IMR-90 (cell line): ENCODE data around the gene SOD1. TPM values are rescaled to one million over a fixed set of nuclear protein-coding genes. Genes with fewer than 3 reads are reported as not detected.

Source experiments
- ATAC-seq: fragments of 200-7000 bp; cut with Tn5 transposase; 2 replicates; pipeline ENCODE4 v1.9.1; 2020; ENCODE audit warnings: low read depth, mild to moderate bottlenecking, moderate library complexity
- BruUV-seq: library from RNA; stranded (reverse); fragments of 400-500 nt; replicated peaks from 2 replicates; lab custom pipeline; 2021; lab: Mats Ljungman, UMichigan
- CTCF ChIA-PET: fragments of 300-600 bp; formaldehyde crosslinking; extraction: SDS; loops from one replicate; lab custom pipeline; 2021; ENCODE audit warnings: antibody characterized with exemption; lab: Yijun Ruan, JAX
- POLR2A ChIA-PET: fragments of 300-600 bp; sonication (Branson Sonifier 250); formaldehyde crosslinking; loops from one replicate; lab custom pipeline; 2022; ENCODE audit warnings: antibody characterized with exemption; ENCODE audit not compliant: unreplicated experiment; lab: Charles Lee
- DNase-seq: peaks from one replicate; pipeline ENCODE4 v3.0.0; 2013
- H2AFZ ChIP-seq: replicated peaks from 2 replicates; pipeline ENCODE3; 2013; ENCODE audit warnings: low read length, mild to moderate bottlenecking; ENCODE audit not compliant: poor library complexity
- H2AK5ac ChIP-seq: 2 replicates; pipeline ENCODE4 v1.6.1; 2013; ENCODE audit warnings: low read depth, low read length, inconsistent platforms
- H2AK9ac ChIP-seq: replicated peaks from 2 replicates; pipeline ENCODE3; 2013; ENCODE audit warnings: mild to moderate bottlenecking, low read depth, low read length, moderate library complexity; ENCODE audit not compliant: poor library complexity
- H2BK120ac ChIP-seq: 2 replicates; pipeline ENCODE4 v1.6.1; 2013; ENCODE audit warnings: low read depth, low read length, inconsistent platforms
- H2BK15ac ChIP-seq: 3 replicates; pipeline ENCODE4 v1.6.1; 2013; ENCODE audit warnings: low read depth, low read length, inconsistent platforms
- H2BK20ac ChIP-seq: 2 replicates; pipeline ENCODE4 v1.6.1; 2013; ENCODE audit warnings: low read depth, mild to moderate bottlenecking, inconsistent platforms, low read length, moderate library complexity
- H2BK5ac ChIP-seq: 2 replicates; pipeline ENCODE4 v1.6.1; 2013; ENCODE audit warnings: mild to moderate bottlenecking, low read depth, low read length, inconsistent platforms; ENCODE audit not compliant: poor library complexity, severe bottlenecking
- H3K14ac ChIP-seq: replicated peaks from 2 replicates; pipeline ENCODE4 v1.6.1; 2013; ENCODE audit warnings: low read depth, low read length, inconsistent platforms
- H3K18ac ChIP-seq: 2 replicates; pipeline ENCODE4 v1.6.1; 2013; ENCODE audit warnings: low read depth, low read length, control low read depth
- H3K23ac ChIP-seq: 2 replicates; pipeline ENCODE4 v1.6.1; 2013; ENCODE audit warnings: low read depth, low read length, inconsistent platforms
- H3K27ac ChIP-seq: 2 replicates; pipeline ENCODE4 v1.5.1; 2013; ENCODE audit warnings: mild to moderate bottlenecking, control low read depth, low read length; ENCODE audit not compliant: insufficient read depth
- H3K27me3 ChIP-seq: 2 replicates; pipeline ENCODE4 v1.6.1; 2013; ENCODE audit warnings: low read length; ENCODE audit not compliant: control insufficient read depth, insufficient read depth
- H3K36me3 ChIP-seq: 2 replicates; pipeline ENCODE4 v1.6.1; 2013; ENCODE audit warnings: low read length, mixed read lengths; ENCODE audit not compliant: control insufficient read depth, insufficient read depth
- H3K4ac ChIP-seq: 2 replicates; pipeline ENCODE4 v1.6.1; 2013; ENCODE audit warnings: low read depth, low read length, inconsistent platforms
- H3K4me1 ChIP-seq: 2 replicates; pipeline ENCODE4 v1.6.1; 2013; ENCODE audit warnings: low read length, mixed read lengths; ENCODE audit not compliant: control insufficient read depth, insufficient read depth
- H3K4me2 ChIP-seq: 2 replicates; pipeline ENCODE4 v1.6.1; 2013; ENCODE audit warnings: low read depth, mild to moderate bottlenecking, control low read depth, low read length, moderate library complexity
- H3K4me3 ChIP-seq: 2 replicates; pipeline ENCODE4 v1.5.1; 2013; ENCODE audit warnings: low read depth, mild to moderate bottlenecking, control low read depth, low read length, moderate library complexity; ENCODE audit not compliant: insufficient read depth
- H3K56ac ChIP-seq: 2 replicates; pipeline ENCODE4 v1.6.1; 2013; ENCODE audit warnings: low read length, inconsistent platforms; ENCODE audit not compliant: insufficient read depth; ENCODE audit errors: extremely low read depth
- H3K79me1 ChIP-seq, 2 experiments: 2 replicates each; pipeline ENCODE4 v1.6.1; 2013; ENCODE audit warnings: low read length in 2 of 2, inconsistent platforms in 1 of 2, low read depth in 1 of 2
- H3K9ac ChIP-seq: 2 replicates; pipeline ENCODE4 v1.6.1; 2013; ENCODE audit warnings: low read depth, low read length, control low read depth
- H3K9me1 ChIP-seq: 2 replicates; pipeline ENCODE4 v1.6.1; 2013; ENCODE audit warnings: low read length, inconsistent platforms; ENCODE audit not compliant: insufficient read depth
- H3K9me3 ChIP-seq: 2 replicates; pipeline ENCODE4 v1.6.1; 2013; ENCODE audit warnings: low read length; ENCODE audit not compliant: control insufficient read depth, insufficient read depth
- H4K20me1 ChIP-seq: 2 replicates; pipeline ENCODE4 v1.6.1; 2013; ENCODE audit warnings: low read length, inconsistent platforms; ENCODE audit not compliant: insufficient read depth
- H4K5ac ChIP-seq: 2 replicates; pipeline ENCODE4 v1.6.1; 2013; ENCODE audit warnings: mild to moderate bottlenecking, low read depth, low read length, control low read depth
- H4K8ac ChIP-seq, 2 experiments: 2 replicates each; pipeline ENCODE4 v1.6.1; 2013; ENCODE audit warnings: low read depth in 2 of 2, low read length in 2 of 2, control low read depth in 1 of 2, inconsistent platforms in 1 of 2
- H4K91ac ChIP-seq: 2 replicates; pipeline ENCODE4 v1.6.1; 2013; ENCODE audit warnings: low read depth, low read length, inconsistent platforms; ENCODE audit not compliant: insufficient read depth
- MAZ ChIP-seq: IDR thresholded peaks from 2 replicates; pipeline ENCODE4 v1.6.1; 2012; ENCODE audit warnings: low read depth, mild to moderate bottlenecking, low read length, improper control_type of control experiment, moderate library complexity, borderline replicate concordance
- RAD21 ChIP-seq: IDR thresholded peaks from 2 replicates; pipeline ENCODE4 v1.6.1; 2012; ENCODE audit warnings: low read length, improper control_type of control experiment
- RCOR1 ChIP-seq: IDR thresholded peaks from 2 replicates; pipeline ENCODE4 v1.6.1; 2012; ENCODE audit warnings: mild to moderate bottlenecking, low read length, improper control_type of control experiment; ENCODE audit not compliant: insufficient replicate concordance
- SMC3 ChIP-seq: fragments of 150-350 bp; IDR thresholded peaks from 2 replicates; pipeline ENCODE4 v1.6.1; 2016; ENCODE audit warnings: low read depth, mild to moderate bottlenecking, antibody characterized with exemption, low read length, moderate library complexity
- WGBS, 2 experiments: methylation state at CpG; one replicate each; pipeline versions ENCODE4 v1.1.5 to v1.1.7; 2013; ENCODE audit warnings: missing lambda C conversion rate in 2 of 2; ENCODE audit not compliant: insufficient read length in 1 of 2; ENCODE audit errors: extremely low coverage in 2 of 2; 5-methylcytosine and 5-hydroxymethylcytosine counted together
- dilution Hi-C: fragments of 300-500 bp; cut with HindIII; formaldehyde crosslinking; loops from one replicate; pipeline ENCODE4 v1.14.3; 2018; ENCODE audit warnings: low sequenced_read_pairs; ENCODE audit not compliant: unreplicated experiment
- in situ Hi-C: fragments of 300-500 bp; cut with MboI; formaldehyde crosslinking; loops from 3 replicates; pipeline ENCODE4 v1.14.3; 2019; ENCODE audit warnings: low sequenced_read_pairs, inconsistent platforms, mixed read lengths
- intact Hi-C: fragments of 100-400 bp; cut with micrococcal nuclease; formaldehyde crosslinking; loops from 2 replicates; pipeline ENCODE4 v1.10.0; 2022
- microRNA-seq, 2 experiments: library from miRNA; stranded (forward) in 1 of 2; unstranded in 1 of 2; fragments of 10-50 nt in 1 of 2; fragments of <30 nt in 1 of 2; gene quantifications in 1 of 2; microRNA quantifications in 1 of 2; one replicate each; pipeline versions ENCODE3 to v1.1.0; 2013 to 2020; ENCODE audit not compliant: insufficient read depth in 1 of 2, insufficient read length in 1 of 2, unreplicated experiment in 1 of 2
- polyA plus RNA-seq, 3 experiments: library from polyadenylated mRNA; depleted of rRNA; stranded (reverse); fragments of >200 nt; gene quantifications; 2 replicates each; pipeline ENCODE4 v1.2.3, GENCODE V29; 2012; ENCODE audit warnings: low replicate concordance in 1 of 3
- small RNA-seq, 5 experiments: library from RNA; depleted of rRNA; stranded (forward); fragments of <200 nt; gene quantifications; one replicate each; pipeline ENCODE3, GENCODE V24; 2012
- total RNA-seq: library from RNA; depleted of rRNA; stranded (reverse); fragments of >200 nt; gene quantifications from 2 replicates; pipeline ENCODE4 v1.2.3, GENCODE V29; 2012; rRNA removed
- TF ChIP-seq, protein P1 (sequence below): fragments of 150-350 bp; IDR thresholded peaks from 2 replicates; pipeline ENCODE4 v1.6.1; 2017; ENCODE audit warnings: mild to moderate bottlenecking, antibody characterized with exemption, low read length, low read depth
- TF ChIP-seq, protein P2 (sequence below): conservative IDR thresholded peaks from 2 replicates; pipeline ENCODE4 v1.5.1; 2012; ENCODE audit warnings: mild to moderate bottlenecking, low read depth, low read length, improper control_type of control experiment

Gene SOD1
- total and polyA plus RNA-seq, 2 of the 4 experiments (the other 2 are of a cell fraction), result 312 to 392 TPM

DNA sequence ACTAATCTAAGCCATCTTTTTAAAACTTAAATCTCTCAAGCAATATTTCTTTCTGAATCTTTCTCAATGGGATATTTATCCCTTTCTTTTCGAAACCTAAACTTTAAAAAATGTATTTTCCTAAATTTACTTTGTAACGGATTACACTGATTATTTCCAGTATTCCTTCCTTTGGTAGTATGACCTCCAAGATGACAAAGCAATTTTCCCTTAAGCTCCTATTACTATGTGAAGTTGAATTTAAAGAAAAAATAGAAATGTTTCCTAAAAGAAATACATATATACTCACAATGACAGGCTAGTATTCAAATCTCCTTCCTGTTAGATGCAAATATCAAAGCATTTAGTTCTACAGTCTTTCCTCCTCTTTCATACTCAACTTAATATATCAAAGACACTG is 56.6 kb downstream of the SOD1 start:
- no peak overlapping the region for H3K18ac ChIP-seq
- no peak overlapping the region for H2BK20ac ChIP-seq
- no peaks in the 10 kb centered on the region; the same call in 1 of the 2 replicates for H3K9me1 ChIP-seq
- peaks cover 66% of the 10 kb centered on the region for H4K20me1 ChIP-seq
- ATAC-seq (no peak), DNase-seq (no peak)
- H4K5ac ChIP-seq, result no peak overlapping the region
- no peak overlapping the region for H3K4me3 ChIP-seq
- BruUV-seq, result no TSS peak
- H3K23ac ChIP-seq, result no peak overlapping the region
- H2BK120ac ChIP-seq, result no peak overlapping the region
- H2AK5ac ChIP-seq, result no peak overlapping the region
- peaks cover 9% of the 10 kb centered on the region for H3K4me1 ChIP-seq
- H2AK9ac ChIP-seq, result no peak overlapping the region
- no peak overlapping the region for H3K56ac ChIP-seq
- CTCF ChIA-PET, result no interaction called here
- 100% methylated on average over 1 of the region's 2 CpGs; no CpG with 5 or more reads in 1 of the 2 experiments for WGBS, 2 experiments
- POLR2A ChIA-PET, result no interaction called here
- TF ChIP-seq, protein P1, sequence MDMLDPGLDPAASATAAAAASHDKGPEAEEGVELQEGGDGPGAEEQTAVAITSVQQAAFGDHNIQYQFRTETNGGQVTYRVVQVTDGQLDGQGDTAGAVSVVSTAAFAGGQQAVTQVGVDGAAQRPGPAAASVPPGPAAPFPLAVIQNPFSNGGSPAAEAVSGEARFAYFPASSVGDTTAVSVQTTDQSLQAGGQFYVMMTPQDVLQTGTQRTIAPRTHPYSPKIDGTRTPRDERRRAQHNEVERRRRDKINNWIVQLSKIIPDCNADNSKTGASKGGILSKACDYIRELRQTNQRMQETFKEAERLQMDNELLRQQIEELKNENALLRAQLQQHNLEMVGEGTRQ, result no peak
- no peak for TF ChIP-seq RCOR1
- no peak for TF ChIP-seq SMC3
- TF ChIP-seq, protein P2, sequence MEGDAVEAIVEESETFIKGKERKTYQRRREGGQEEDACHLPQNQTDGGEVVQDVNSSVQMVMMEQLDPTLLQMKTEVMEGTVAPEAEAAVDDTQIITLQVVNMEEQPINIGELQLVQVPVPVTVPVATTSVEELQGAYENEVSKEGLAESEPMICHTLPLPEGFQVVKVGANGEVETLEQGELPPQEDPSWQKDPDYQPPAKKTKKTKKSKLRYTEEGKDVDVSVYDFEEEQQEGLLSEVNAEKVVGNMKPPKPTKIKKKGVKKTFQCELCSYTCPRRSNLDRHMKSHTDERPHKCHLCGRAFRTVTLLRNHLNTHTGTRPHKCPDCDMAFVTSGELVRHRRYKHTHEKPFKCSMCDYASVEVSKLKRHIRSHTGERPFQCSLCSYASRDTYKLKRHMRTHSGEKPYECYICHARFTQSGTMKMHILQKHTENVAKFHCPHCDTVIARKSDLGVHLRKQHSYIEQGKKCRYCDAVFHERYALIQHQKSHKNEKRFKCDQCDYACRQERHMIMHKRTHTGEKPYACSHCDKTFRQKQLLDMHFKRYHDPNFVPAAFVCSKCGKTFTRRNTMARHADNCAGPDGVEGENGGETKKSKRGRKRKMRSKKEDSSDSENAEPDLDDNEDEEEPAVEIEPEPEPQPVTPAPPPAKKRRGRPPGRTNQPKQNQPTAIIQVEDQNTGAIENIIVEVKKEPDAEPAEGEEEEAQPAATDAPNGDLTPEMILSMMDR, result no peak
- TF ChIP-seq RAD21, result no peak
- no peak for TF ChIP-seq MAZ
- H3K9ac ChIP-seq, result no peak overlapping the region
- H3K27ac ChIP-seq, result no peak overlapping the region
- H3K9me3 ChIP-seq, result no peaks in the 10 kb centered on the region
- no peak overlapping the region for H3K4me2 ChIP-seq
- peaks cover 3 to 37% of the 10 kb centered on the region in 2 experiments; a peak in 2 of 4 replicates for H3K79me1 ChIP-seq
- H3K14ac ChIP-seq, result no peak overlapping the region
- no peak overlapping the region for H4K91ac ChIP-seq
- no peaks in the 10 kb centered on the region for H3K27me3 ChIP-seq
- intact Hi-C loops (no loop called here), in situ Hi-C loops (no loop called here), dilution Hi-C loops (no loop called here)
- H3K36me3 ChIP-seq, result peaks cover 1% of the 10 kb centered on the region; the same call in 1 of the 2 replicates
- peak overlapping the region; percentile 44 for H2BK5ac ChIP-seq
- no peak overlapping the region for H4K8ac ChIP-seq
- H2AFZ ChIP-seq, result no peak overlapping the region
- H3K4ac ChIP-seq, result no peak overlapping the region
- no peak overlapping the region for H2BK15ac ChIP-seq

Small RNA genes lying within 50 kb of the gene (microRNA-seq; reads per million reads assigned to microRNA genes)
- not detected for gene RF01241 (ENCODE audit: insufficient read depth, insufficient read length)

Small RNA genes lying within 50 kb of the gene (small RNA-seq; reads per million reads assigned to genes)
- 0 reads per million in 5 experiments for gene RF01241

Other genes starting within 250 kb of the SOD1 start
- 2.7 and 5.0 TPM in 2 replicates for gene SCAF4, start 72.4 kb downstream of the SOD1 start, total RNA-seq
- gene SCAF4, start 72.4 kb downstream of the SOD1 start, polyA plus RNA-seq (2012; rRNA removed), result 9.7 and 12.1 TPM in 2 replicates
- gene HUNK, start 213.3 kb downstream of the SOD1 start, total RNA-seq, result 1.1 and 2.0 TPM in 2 replicates
- gene HUNK, start 213.3 kb downstream of the SOD1 start, polyA plus RNA-seq (2012; rRNA removed), result 1.0 and 1.3 TPM in 2 replicates